Natural killer cell (primary cell): ENCODE results near the gene MMAB. TPM values are rescaled to one million over a fixed set of nuclear protein-coding genes. Genes with fewer than 3 reads are reported as not detected.

Experiments used
- ATAC-seq, 3 donors: fragments of 150-1000 bp in 2 of 3; fragments of 200-7000 bp in 1 of 3; cut with Tn5 transposase; 1 replicate in 1 of 3; 2 replicates in 2 of 3; pipeline ENCODE4 v1.10.0; 2021; ENCODE audit warnings: mild to moderate bottlenecking in 2 of 3, moderate library complexity in 2 of 3
- DNase-seq, 2 donors: peaks; one replicate each; pipeline versions ENCODE4 v3.0.0 to v3.0.0-alpha.2; 2013 to 2021; ENCODE audit warnings: mixed read lengths in 1 of 2
- H3K27ac ChIP-seq: one replicate; pipeline ENCODE4 v1.5.1; 2013; ENCODE audit warnings: mild to moderate bottlenecking, low read length
- H3K27me3 ChIP-seq: one replicate; pipeline ENCODE4 v1.6.1; 2013; ENCODE audit warnings: low read length; ENCODE audit not compliant: control insufficient read depth, insufficient read depth
- H3K36me3 ChIP-seq: one replicate; pipeline ENCODE4 v1.6.1; 2013; ENCODE audit warnings: low read length; ENCODE audit not compliant: control insufficient read depth, insufficient read depth
- H3K4me1 ChIP-seq: one replicate; pipeline ENCODE4 v1.6.1; 2013; ENCODE audit warnings: low read length; ENCODE audit not compliant: control insufficient read depth, insufficient read depth
- H3K4me3 ChIP-seq: one replicate; pipeline ENCODE4 v1.5.1; 2013; ENCODE audit warnings: low read length
- H3K9me3 ChIP-seq: one replicate; pipeline ENCODE4 v1.6.1; 2013; ENCODE audit warnings: low read length; ENCODE audit not compliant: control insufficient read depth, insufficient read depth
- H3K27ac Mint-ChIP-seq, 2 donors: one replicate each; pipeline ENCODE4 v1.8.0; 2022; ENCODE audit warnings: mild to moderate bottlenecking in 2 of 2, mixed read lengths in 2 of 2, moderate library complexity in 1 of 2
- H3K27me3 Mint-ChIP-seq, 2 donors: one replicate each; pipeline ENCODE4 v1.8.0; 2022; ENCODE audit warnings: low read depth in 2 of 2, mixed read lengths in 2 of 2
- H3K36me3 Mint-ChIP-seq: one replicate; pipeline ENCODE4 v1.8.0; 2022; ENCODE audit warnings: mixed read lengths
- H3K4me1 Mint-ChIP-seq, 2 donors: one replicate each; pipeline ENCODE4 v1.8.0; 2022; ENCODE audit warnings: mixed read lengths in 2 of 2
- H3K4me3 Mint-ChIP-seq: one replicate; pipeline ENCODE4 v1.8.0; 2022; ENCODE audit warnings: mild to moderate bottlenecking, moderate library complexity, mixed read lengths
- H3K9me3 Mint-ChIP-seq, 2 donors: one replicate each; pipeline ENCODE4 v1.8.0; 2022; ENCODE audit warnings: mixed read lengths in 2 of 2
- CTCF ChIP-seq: fragments of 200-600 bp; IDR thresholded peaks from one replicate; pipeline ENCODE4 v1.8.0; 2022; ENCODE audit warnings: antibody characterized with exemption
- WGBS: methylation state at CpG from one replicate; pipeline ENCODE4 v1.1.7; 2013; ENCODE audit warnings: missing lambda C conversion rate; ENCODE audit not compliant: insufficient coverage; 5-methylcytosine and 5-hydroxymethylcytosine counted together
- intact Hi-C: fragments of 100-400 bp; cut with micrococcal nuclease; formaldehyde crosslinking; loops from one replicate; pipeline ENCODE4 v1.14.2; 2022
- total RNA-seq, 4 donors: library from RNA; stranded (reverse); fragments of 120-200 nt in 1 of 4; gene quantifications; one replicate each; pipeline versions ENCODE4 v1.2.3 to v1.2.4, GENCODE V29; 2013 to 2022

Gene MMAB
- total RNA-seq, 3 donors from 2014 or later (not counting 1 experiment from before 2014, with no cell fraction given), result 17.1 to 18.3 (median 17.6) TPM

GRCh38 chr12:109504068-109504467 lies 69.2 kb downstream of the MMAB start:
- H3K4me3 Mint-ChIP-seq, result no peak overlapping the region
- peaks cover 42% of the 10 kb centered on the region for H3K36me3 Mint-ChIP-seq
- H3K4me1 Mint-ChIP-seq, result peaks cover 5 to 6% of the 10 kb centered on the region in 2 donors
- H3K9me3 Mint-ChIP-seq, result no peaks in the 10 kb centered on the region
- H3K27ac ChIP-seq, result no peak overlapping the region
- no peak overlapping the region for H3K4me3 ChIP-seq
- ATAC-seq (no peak), DNase-seq (no peak)
- no peaks in the 10 kb centered on the region for H3K27me3 ChIP-seq
- no peaks in the 10 kb centered on the region for H3K4me1 ChIP-seq
- no peak overlapping the region for H3K27ac Mint-ChIP-seq
- H3K27me3 Mint-ChIP-seq, result no peaks in the 10 kb centered on the region
- 88% methylated on average over 1 of the region's 1 CpG for WGBS
- intact Hi-C loops, result no loop called here
- no peaks in the 10 kb centered on the region for H3K9me3 ChIP-seq
- peaks cover 90% of the 10 kb centered on the region for H3K36me3 ChIP-seq
- no peak for TF ChIP-seq CTCF

Other genes starting within 250 kb of the MMAB start
- not detected for gene MYO1H, start 225.6 kb downstream of the MMAB start, total RNA-seq
- 100 to 1,000 TPM in 1 of 3 donors, 10 to 100 TPM in 2; 76.0 to 141 (median 79.0) TPM for gene KCTD10, start 96.2 kb downstream of the MMAB start, total RNA-seq
- 10 to 100 TPM; 32.2 to 46.7 (median 39.5) TPM for gene UBE3B, start 95.9 kb downstream of the MMAB start, total RNA-seq
- 10 to 100 TPM in 2 of 3 donors, 1 to 10 TPM in 1; 9.4 to 16.6 (median 16.2) TPM for gene MVK, start 290 bp upstream of the MMAB start, total RNA-seq
- gene FAM222A, start 140.3 kb upstream of the MMAB start, total RNA-seq, result 1 to 10 TPM; 3.1 to 6.6 (median 4.0) TPM